ENCODE measurements around the gene PLP2. TPM values are rescaled to one million over a fixed set of nuclear protein-coding genes. Genes with fewer than 3 reads are reported as not detected.
"Not testable (repeated sequence)": the region's sequence is repeated elsewhere in the genome, so short reads cannot be mapped to it uniquely, and the experiment has no call there.

PLP2 gene
- total RNA-seq (100 to 1,000 TPM in 1 of 5 experiments, 10 to 100 TPM in 4; 64.2 to 132 (median 90.5) TPM), polyA plus RNA-seq (100 to 1,000 TPM; 100 to 129 TPM), total RNA-seq (45.1 reads per million, percentile 69 among the genes with 10 or more reads in this experiment)

DNA sequence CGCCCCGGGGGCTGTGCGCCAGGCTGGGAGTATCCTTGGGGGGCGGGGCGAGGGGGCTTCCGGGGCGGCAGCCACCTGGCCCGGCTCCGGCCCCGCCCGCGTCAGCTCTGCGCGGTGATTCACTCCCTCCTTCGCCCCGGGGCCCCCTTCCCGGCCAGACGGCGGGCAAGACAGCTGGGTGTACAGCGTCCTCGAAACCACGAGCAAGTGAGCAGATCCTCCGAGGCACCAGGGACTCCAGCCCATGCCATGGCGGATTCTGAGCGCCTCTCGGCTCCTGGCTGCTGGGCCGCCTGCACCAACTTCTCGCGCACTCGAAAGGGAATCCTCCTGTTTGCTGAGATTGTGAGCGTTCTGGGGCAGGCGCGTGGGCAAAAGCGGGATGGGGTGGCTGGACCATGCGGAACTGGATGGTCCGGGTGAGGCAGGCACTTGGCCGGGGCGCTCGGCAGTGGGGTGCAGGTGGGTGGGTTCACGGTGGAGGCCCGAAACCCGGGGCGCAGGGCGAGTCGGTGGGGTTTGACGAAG is at the start of gene PLP2:
Gene PLP2 (plus strand): TSS at position 147 of the 528 bp plus-strand sequence. CDS start 103 bp downstream, at position 250.
- no peaks in the 10 kb centered on the region for H3K9me3 Mint-ChIP-seq
- H3K27me3 ChIP-seq (ENCODE audit: control insufficient read depth in 2 of 2, insufficient read depth in 2 of 2, low read length in 2 of 2) = no peaks in the 10 kb centered on the region
- peak within 1 kb of the TSS; percentile 44 to 85 (median 82) for H3K27ac Mint-ChIP-seq
- peak within 1 kb of the TSS; percentile 62 for H3K27ac ChIP-seq (ENCODE audit: low read depth, low read length)
- POLR2A ChIA-PET = interaction anchor here (0.6 to 0.7 kb wide), 2 partner anchors 8 to 29 kb away, joined by 3 to 4 read pairs; no protein-coding TSS in a partner anchor
- DNase-seq (peak; percentile 17 to 73 (median 32)), ATAC-seq (peak; percentile 48)
- H3K36me3 ChIP-seq (ENCODE audit: control insufficient read depth in 2 of 3, insufficient read depth in 3 of 3, low read length in 3 of 3) = peaks cover 0 to 19% (median 0%) of the 10 kb centered on the region in 3 experiments
- intact Hi-C loops (cut with micrococcal nuclease) = loop anchor here (1.0 to 10.0 kb wide), 5 partner anchors 9 to 1517 kb away; partner anchors contain the start of genes ELK1 (in 1 of the 2), PRICKLE3 (in 1 of the 2) and UXT (in 1 of the 2)
- H3K36me3 Mint-ChIP-seq = peaks cover 0 to 13% (median 0%) of the 10 kb centered on the region in 5 donors
- peaks cover 12 to 37% (median 28%) of the 10 kb centered on the region in 7 donors for H3K4me1 Mint-ChIP-seq
- peak within 1 kb of the TSS; percentile 78 to 92 (median 87) for H3K4me3 Mint-ChIP-seq
- no peaks in the 10 kb centered on the region for H3K27me3 Mint-ChIP-seq
- H3K4me1 ChIP-seq (ENCODE audit: control insufficient read depth in 2 of 2, insufficient read depth in 2 of 2, low read length in 2 of 2) = peaks cover 11 to 14% of the 10 kb centered on the region in 2 donors
- H3K9me3 ChIP-seq (ENCODE audit: control insufficient read depth in 2 of 3, low read length in 3 of 3) = no peaks in the 10 kb centered on the region
- peak within 1 kb of the TSS; percentile 63 for H3K4me3 ChIP-seq (ENCODE audit: low read length)
- CTCF ChIA-PET = interaction anchor here (0.6 kb wide), 1 partner anchor 34 kb away, joined by 3 read pairs; no protein-coding TSS in a partner anchor

DNA sequence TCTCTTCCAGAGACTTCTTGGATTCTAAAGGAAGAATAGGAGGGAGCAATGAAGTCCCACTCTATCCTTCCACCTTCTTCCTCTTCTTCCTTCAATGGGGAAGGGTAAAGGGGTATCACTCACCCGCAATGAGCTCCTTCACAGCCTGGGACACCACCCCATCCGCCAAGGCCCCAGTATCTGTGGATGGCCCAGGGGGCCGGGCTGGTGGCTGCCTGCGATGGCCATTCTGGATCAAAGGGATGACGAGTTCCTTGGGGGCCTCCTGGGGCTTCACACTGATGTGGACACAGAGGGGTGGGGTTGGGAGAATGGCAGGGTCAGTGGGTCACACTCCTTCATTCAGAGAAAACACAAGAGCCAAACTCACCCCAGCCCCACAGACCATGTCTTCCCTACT is 49.2 kb upstream of the PLP2 start:
- ATAC-seq (no peak), DNase-seq (no peak)
- H3K27me3 Mint-ChIP-seq = no peaks in the 10 kb centered on the region
- peaks cover 6 to 7% of the 10 kb centered on the region in 2 donors for H3K4me1 ChIP-seq (ENCODE audit: control insufficient read depth in 2 of 2, insufficient read depth in 2 of 2, low read length in 2 of 2)
- peak overlapping the region; percentile 92 for H3K27ac ChIP-seq (ENCODE audit: low read depth, low read length)
- H3K36me3 Mint-ChIP-seq = peaks cover 3 to 22% (median 5%) of the 10 kb centered on the region in 5 donors
- H3K36me3 ChIP-seq (ENCODE audit: control insufficient read depth in 2 of 3, insufficient read depth in 3 of 3, low read length in 3 of 3) = peaks cover 0 to 22% (median 0%) of the 10 kb centered on the region in 3 experiments
- no peaks in the 10 kb centered on the region for H3K9me3 Mint-ChIP-seq
- ChIA-PET POLR2A (interaction anchor here (1.0 to 1.4 kb wide), 3 partner anchors 34 to 79 kb away, joined by 3 to 4 read pairs (median 4); partner anchors contain the start of gene WDR45), CTCF (no interaction called here)
- peak overlapping the region in 8 of 9 donors; percentile 63 to 98 (median 94) for H3K27ac Mint-ChIP-seq
- H3K4me1 Mint-ChIP-seq = peaks cover 20 to 41% (median 25%) of the 10 kb centered on the region in 7 donors
- intact Hi-C loops (cut with micrococcal nuclease) = loop anchor here (2.0 to 10.0 kb wide), 3 partner anchors 40 to 228 kb away; partner anchors contain the start of genes MAGIX (in 1 of the 2), PQBP1 (in 1 of the 2) and TIMM17B (in 1 of the 2)
- H3K27me3 ChIP-seq (ENCODE audit: control insufficient read depth in 2 of 2, insufficient read depth in 2 of 2, low read length in 2 of 2) = no peaks in the 10 kb centered on the region
- H3K9me3 ChIP-seq (ENCODE audit: control insufficient read depth in 2 of 3, low read length in 3 of 3) = no peaks in the 10 kb centered on the region
- peak overlapping the region; percentile 87 to 99 (median 96) for H3K4me3 Mint-ChIP-seq
- H3K4me3 ChIP-seq (ENCODE audit: low read length) = peak overlapping the region; percentile 72

DNA sequence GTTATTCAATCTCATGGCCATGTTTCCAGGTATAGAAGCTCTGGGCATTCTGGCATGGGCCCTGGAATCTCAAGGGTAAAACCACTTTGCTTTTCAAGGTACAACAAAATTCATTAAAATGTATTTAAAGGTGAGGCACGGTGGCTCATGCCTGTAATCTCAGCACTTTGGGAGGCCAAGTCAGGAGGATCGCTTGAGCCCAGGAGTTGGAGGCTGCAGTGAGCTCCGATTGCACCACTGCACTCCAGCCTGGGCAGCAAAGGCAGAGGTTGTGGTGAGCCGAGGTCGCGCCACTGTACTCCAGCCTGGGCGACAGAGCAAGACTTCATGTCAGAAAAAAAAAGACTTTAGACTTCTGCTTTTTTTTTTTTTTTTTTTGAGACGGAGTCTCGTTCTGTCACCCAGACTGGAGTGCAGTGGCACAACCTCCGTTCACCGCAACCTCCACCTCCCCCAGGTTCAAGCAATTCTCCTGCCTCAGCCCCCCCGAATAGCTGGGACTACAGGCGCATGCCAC is 43.9 kb upstream of the PLP2 start:
- H3K27me3 ChIP-seq (ENCODE audit: control insufficient read depth in 2 of 2, insufficient read depth in 2 of 2, low read length in 2 of 2); H3K36me3 ChIP-seq (ENCODE audit: control insufficient read depth in 2 of 3, insufficient read depth in 3 of 3, low read length in 3 of 3); H3K9me3 ChIP-seq (ENCODE audit: control insufficient read depth in 2 of 3, low read length in 3 of 3); H3K4me3 ChIP-seq (ENCODE audit: low read length); H3K4me3 Mint-ChIP-seq; CTCF ChIA-PET; H3K36me3 Mint-ChIP-seq; DNase-seq; H3K9me3 Mint-ChIP-seq; H3K27ac Mint-ChIP-seq; H3K27me3 Mint-ChIP-seq; H3K4me1 ChIP-seq (ENCODE audit: control insufficient read depth in 2 of 2, insufficient read depth in 2 of 2, low read length in 2 of 2); H3K27ac ChIP-seq (ENCODE audit: low read depth, low read length); ATAC-seq: not testable (repeated sequence)
- peaks cover 4 to 11% (median 10%) of the 10 kb centered on the region in 7 donors for H3K4me1 Mint-ChIP-seq
- intact Hi-C loops (cut with micrococcal nuclease) = loop anchor here in 1 of 2 donors (10.0 kb wide), 1 partner anchor 233 kb away; the partner anchor contains the start of genes PQBP1 and TIMM17B
- POLR2A ChIA-PET = interaction anchor here (1.2 kb wide), 1 partner anchor 27 kb away, joined by 3 read pairs; no protein-coding TSS in a partner anchor

- DNase-seq (no peak), ATAC-seq (no peak)
- no peaks in the 10 kb centered on the region for H3K9me3 Mint-ChIP-seq
- Histone ChIP-seq H3K36me3 (ENCODE audit: control insufficient read depth in 2 of 3, insufficient read depth in 3 of 3, low read length in 3 of 3) (no peaks in the 10 kb centered on the region), H3K4me3 (ENCODE audit: low read length) (no peak overlapping the region), H3K9me3 (ENCODE audit: control insufficient read depth in 2 of 3, low read length in 3 of 3) (no peaks in the 10 kb centered on the region), H3K4me1 (ENCODE audit: control insufficient read depth in 2 of 2, insufficient read depth in 2 of 2, low read length in 2 of 2) (no peaks in the 10 kb centered on the region), H3K27me3 (ENCODE audit: control insufficient read depth in 2 of 2, insufficient read depth in 2 of 2, low read length in 2 of 2) (no peaks in the 10 kb centered on the region), H3K27ac (ENCODE audit: low read depth, low read length) (no peak overlapping the region)
- ChIA-PET CTCF (no interaction called here), POLR2A (no interaction called here)
- H3K4me1 Mint-ChIP-seq = no peaks in the 10 kb centered on the region
- H3K4me3 Mint-ChIP-seq = no peak overlapping the region
- H3K36me3 Mint-ChIP-seq = peaks cover 0 to 3% (median 0%) of the 10 kb centered on the region in 5 donors
- no peaks in the 10 kb centered on the region for H3K27me3 Mint-ChIP-seq
- intact Hi-C loops (cut with micrococcal nuclease) = loop anchor here in 1 of 2 donors (10.0 kb wide), 1 partner anchor 235 kb away; the partner anchor contains the start of genes PQBP1 and TIMM17B
- no peak overlapping the region for H3K27ac Mint-ChIP-seq
Observed at GRCh38 chrX:49129427-49129826, 42.3 kb upstream of the PLP2 start.

DNA sequence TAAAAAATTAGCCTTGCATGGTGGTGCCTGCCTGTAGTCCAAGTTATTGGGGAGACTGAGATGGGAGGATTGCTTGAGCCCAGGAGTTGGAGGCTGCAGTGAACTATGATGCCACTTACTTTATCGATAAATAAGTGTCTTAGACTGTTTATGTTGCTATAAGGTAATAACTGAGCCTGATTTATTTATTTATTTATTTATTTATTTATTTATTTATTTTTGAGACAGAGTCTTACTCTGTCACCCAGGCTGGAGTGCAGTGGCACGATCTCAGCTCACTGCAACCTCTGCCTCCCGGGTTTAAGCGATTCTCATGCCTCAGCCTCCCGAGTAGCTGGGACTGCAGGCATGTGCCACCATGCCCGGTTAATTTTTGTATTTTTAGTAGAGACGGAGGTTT is 39.4 kb upstream of the PLP2 start:
- H3K9me3 ChIP-seq (ENCODE audit: control insufficient read depth in 2 of 3, low read length in 3 of 3); ATAC-seq; H3K27ac Mint-ChIP-seq; POLR2A ChIA-PET; DNase-seq; H3K4me3 Mint-ChIP-seq; intact Hi-C loops (cut with micrococcal nuclease); H3K9me3 Mint-ChIP-seq; CTCF ChIA-PET; H3K27me3 Mint-ChIP-seq; H3K4me3 ChIP-seq (ENCODE audit: low read length); H3K36me3 ChIP-seq (ENCODE audit: control insufficient read depth in 2 of 3, insufficient read depth in 3 of 3, low read length in 3 of 3); H3K27ac ChIP-seq (ENCODE audit: low read depth, low read length); H3K4me1 Mint-ChIP-seq; H3K36me3 Mint-ChIP-seq; H3K4me1 ChIP-seq (ENCODE audit: control insufficient read depth in 2 of 2, insufficient read depth in 2 of 2, low read length in 2 of 2); H3K27me3 ChIP-seq (ENCODE audit: control insufficient read depth in 2 of 2, insufficient read depth in 2 of 2, low read length in 2 of 2): not testable (repeated sequence)

DNA sequence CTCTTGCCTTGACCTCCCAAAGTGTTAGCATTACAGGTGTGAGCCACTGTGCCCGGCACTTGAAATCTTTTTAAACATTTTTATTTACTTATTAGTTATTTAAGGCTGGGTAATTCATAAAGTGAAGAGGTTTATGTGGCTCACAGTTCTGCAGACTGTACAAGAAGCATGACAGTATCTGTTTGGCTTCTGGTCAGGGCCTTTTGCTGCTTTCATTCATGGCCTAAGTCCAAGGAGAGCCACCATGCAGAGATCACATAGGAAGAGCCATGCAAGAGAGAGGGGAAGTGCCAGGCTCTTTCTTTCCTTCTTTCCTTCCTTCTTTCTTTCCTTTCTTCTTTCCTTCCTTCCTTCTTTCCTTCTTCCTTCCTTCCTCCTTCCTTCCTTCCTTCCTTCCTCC is 37.9 kb upstream of the PLP2 start:
- no peak overlapping the region for H3K27ac ChIP-seq (ENCODE audit: low read depth, low read length)
- no peak overlapping the region for H3K4me3 ChIP-seq (ENCODE audit: low read length)
- no peaks in the 10 kb centered on the region for H3K27me3 Mint-ChIP-seq
- no peaks in the 10 kb centered on the region for H3K4me1 ChIP-seq (ENCODE audit: control insufficient read depth in 2 of 2, insufficient read depth in 2 of 2, low read length in 2 of 2)
- intact Hi-C loops (cut with micrococcal nuclease) = no loop called here
- H3K36me3 ChIP-seq (ENCODE audit: control insufficient read depth in 2 of 3, insufficient read depth in 3 of 3, low read length in 3 of 3) = no peaks in the 10 kb centered on the region
- H3K4me3 Mint-ChIP-seq = no peak overlapping the region
- H3K9me3 Mint-ChIP-seq = peaks cover 0 to 10% (median 0%) of the 10 kb centered on the region in 11 donors
- H3K27ac Mint-ChIP-seq = no peak overlapping the region
- no peaks in the 10 kb centered on the region for H3K9me3 ChIP-seq (ENCODE audit: control insufficient read depth in 2 of 3, low read length in 3 of 3)
- H3K27me3 ChIP-seq (ENCODE audit: control insufficient read depth in 2 of 2, insufficient read depth in 2 of 2, low read length in 2 of 2) = no peaks in the 10 kb centered on the region
- peaks cover 0 to 7% (median 0%) of the 10 kb centered on the region in 5 donors for H3K36me3 Mint-ChIP-seq
- ChIA-PET CTCF (no interaction called here), POLR2A (no interaction called here)
- no peak for ATAC-seq
- peaks cover 0 to 2% (median 0%) of the 10 kb centered on the region in 7 donors for H3K4me1 Mint-ChIP-seq
- no peak for DNase-seq

All from naive thymus-derived CD4-positive, alpha-beta T cell (primary cell).